Thyroid gland (tissue), 4 donors: ENCODE measurements around the gene DUSP10.

Source experiments
- POLR2A ChIP-seq, 2 donors: fragments of 450-650 bp; IDR thresholded peaks; one replicate each; pipeline ENCODE4 v1.6.1; 2017; ENCODE audit warnings: antibody characterized with exemption in 2 of 2, mild to moderate bottlenecking in 2 of 2, moderate library complexity in 1 of 2
- TF ChIP-seq, protein P1 (sequence below), 6 experiments: fragments of 200-600 bp in 3 of 6; fragments of 450-650 bp in 3 of 6; sonication (generic) in 3 of 6; IDR thresholded peaks; one replicate each; pipeline ENCODE4 v1.5.1; 2016 to 2019; ENCODE audit warnings: antibody characterized with exemption in 6 of 6, mild to moderate bottlenecking in 2 of 6, inconsistent platforms in 1 of 6, moderate library complexity in 1 of 6

DNA sequence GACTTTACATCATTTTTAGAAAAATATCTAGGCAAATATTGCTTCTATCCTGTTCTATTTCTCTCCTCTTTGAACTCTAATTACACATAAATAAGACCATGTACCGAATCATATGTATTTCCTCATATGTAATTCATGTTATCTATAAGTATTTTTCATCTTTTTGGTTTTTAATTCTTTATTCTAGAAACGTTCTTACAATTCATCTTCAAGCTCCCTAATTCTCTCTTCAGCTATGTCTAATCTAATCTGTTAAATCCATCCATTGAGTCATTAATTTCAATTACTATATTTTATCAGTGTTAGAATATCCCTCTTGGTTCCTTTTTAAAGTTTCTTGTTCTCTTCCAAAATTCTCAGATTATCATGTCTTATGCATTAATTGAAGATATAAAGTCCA lies 61.8 kb downstream of the DUSP10 start:
- TF ChIP-seq POLR2A (IDR thresholded peaks at IDR 0.05), result no peak
- TF ChIP-seq, protein P1, sequence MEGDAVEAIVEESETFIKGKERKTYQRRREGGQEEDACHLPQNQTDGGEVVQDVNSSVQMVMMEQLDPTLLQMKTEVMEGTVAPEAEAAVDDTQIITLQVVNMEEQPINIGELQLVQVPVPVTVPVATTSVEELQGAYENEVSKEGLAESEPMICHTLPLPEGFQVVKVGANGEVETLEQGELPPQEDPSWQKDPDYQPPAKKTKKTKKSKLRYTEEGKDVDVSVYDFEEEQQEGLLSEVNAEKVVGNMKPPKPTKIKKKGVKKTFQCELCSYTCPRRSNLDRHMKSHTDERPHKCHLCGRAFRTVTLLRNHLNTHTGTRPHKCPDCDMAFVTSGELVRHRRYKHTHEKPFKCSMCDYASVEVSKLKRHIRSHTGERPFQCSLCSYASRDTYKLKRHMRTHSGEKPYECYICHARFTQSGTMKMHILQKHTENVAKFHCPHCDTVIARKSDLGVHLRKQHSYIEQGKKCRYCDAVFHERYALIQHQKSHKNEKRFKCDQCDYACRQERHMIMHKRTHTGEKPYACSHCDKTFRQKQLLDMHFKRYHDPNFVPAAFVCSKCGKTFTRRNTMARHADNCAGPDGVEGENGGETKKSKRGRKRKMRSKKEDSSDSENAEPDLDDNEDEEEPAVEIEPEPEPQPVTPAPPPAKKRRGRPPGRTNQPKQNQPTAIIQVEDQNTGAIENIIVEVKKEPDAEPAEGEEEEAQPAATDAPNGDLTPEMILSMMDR (IDR thresholded peaks at IDR 0.05), result no peak
